22Rv1 (cell line): Measurements from ENCODE around the gene RAB28.

Experiments used
- ZFX ChIP-seq: fragments of 450-650 bp; IDR thresholded peaks from 2 replicates; pipeline ENCODE4 v1.6.1; 2017; ENCODE audit warnings: antibody characterized with exemption, borderline replicate concordance
- TF ChIP-seq, protein P1 (sequence below): fragments of 450-650 bp; IDR thresholded peaks from 2 replicates; pipeline ENCODE4 v1.5.1; 2017; ENCODE audit warnings: mild to moderate bottlenecking

DNA sequence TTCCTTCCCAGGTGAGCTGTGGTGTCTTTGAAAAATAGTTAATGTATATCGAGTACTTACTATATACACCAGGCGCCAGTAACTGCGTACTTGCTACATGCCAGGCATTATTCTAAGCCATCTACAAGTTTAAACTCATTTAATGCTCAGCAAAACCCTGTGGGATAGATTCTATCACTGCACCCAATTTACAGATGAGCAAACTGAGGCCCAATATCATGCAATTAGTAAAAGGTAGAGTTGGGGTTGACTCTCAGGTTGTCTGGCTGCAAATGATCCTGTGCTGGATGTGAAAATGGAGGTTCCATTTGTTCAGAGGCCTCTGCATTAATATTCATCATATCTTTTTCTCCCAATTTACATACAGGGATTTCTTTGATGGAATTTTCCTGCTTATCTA is 42.5 kb upstream of the RAB28 start:
- TF ChIP-seq, protein P1, sequence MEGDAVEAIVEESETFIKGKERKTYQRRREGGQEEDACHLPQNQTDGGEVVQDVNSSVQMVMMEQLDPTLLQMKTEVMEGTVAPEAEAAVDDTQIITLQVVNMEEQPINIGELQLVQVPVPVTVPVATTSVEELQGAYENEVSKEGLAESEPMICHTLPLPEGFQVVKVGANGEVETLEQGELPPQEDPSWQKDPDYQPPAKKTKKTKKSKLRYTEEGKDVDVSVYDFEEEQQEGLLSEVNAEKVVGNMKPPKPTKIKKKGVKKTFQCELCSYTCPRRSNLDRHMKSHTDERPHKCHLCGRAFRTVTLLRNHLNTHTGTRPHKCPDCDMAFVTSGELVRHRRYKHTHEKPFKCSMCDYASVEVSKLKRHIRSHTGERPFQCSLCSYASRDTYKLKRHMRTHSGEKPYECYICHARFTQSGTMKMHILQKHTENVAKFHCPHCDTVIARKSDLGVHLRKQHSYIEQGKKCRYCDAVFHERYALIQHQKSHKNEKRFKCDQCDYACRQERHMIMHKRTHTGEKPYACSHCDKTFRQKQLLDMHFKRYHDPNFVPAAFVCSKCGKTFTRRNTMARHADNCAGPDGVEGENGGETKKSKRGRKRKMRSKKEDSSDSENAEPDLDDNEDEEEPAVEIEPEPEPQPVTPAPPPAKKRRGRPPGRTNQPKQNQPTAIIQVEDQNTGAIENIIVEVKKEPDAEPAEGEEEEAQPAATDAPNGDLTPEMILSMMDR = no peak
- no peak for TF ChIP-seq ZFX
